GM12891 (cell line): Measurements from ENCODE around the gene FRMD8.
"Not testable (repeated sequence)": the region's sequence is repeated elsewhere in the genome, so short reads cannot be mapped to it uniquely, and the experiment has no call there.

ENCODE experiments used
- POLR2A ChIP-seq: IDR thresholded peaks from 2 replicates; pipeline ENCODE4 v1.6.1; 2011; ENCODE audit warnings: low read depth, low read length, control low read depth
- POLR2AphosphoS5 ChIP-seq: IDR thresholded peaks from 2 replicates; pipeline ENCODE4 v1.6.1; 2011; ENCODE audit warnings: low read depth, low read length, control low read depth
- TAF1 ChIP-seq: IDR thresholded peaks from 2 replicates; pipeline ENCODE4 v1.6.1; 2011; ENCODE audit warnings: low read depth, low read length, control low read depth

GRCh38 chr11:65413077-65413664, 26.7 kb downstream of the FRMD8 start:
- TF ChIP-seq POLR2A, POLR2AphosphoS5, TAF1: not testable (repeated sequence)
